PFSK-1 (cell line): ENCODE measurements around the gene XPR1.

ENCODE experiments used
- POLR2AphosphoS5 ChIP-seq: IDR thresholded peaks from 2 replicates; pipeline ENCODE4 v1.6.1; 2012; ENCODE audit warnings: low read depth, mild to moderate bottlenecking, control low read depth, low read length, moderate library complexity
- REST ChIP-seq, 2 experiments: IDR thresholded peaks; 2 replicates each; pipeline versions ENCODE4 v1.6.1 to v1.8.0; 2011 to 2012; ENCODE audit warnings: low read depth in 2 of 2, low read length in 2 of 2, control low read depth in 1 of 2, inconsistent platforms in 1 of 2, mild to moderate bottlenecking in 1 of 2, moderate library complexity in 1 of 2; ENCODE audit not compliant: insufficient read depth in 1 of 2
- SIN3A ChIP-seq: IDR thresholded peaks from 2 replicates; pipeline ENCODE4 v1.6.1; 2012; ENCODE audit warnings: mild to moderate bottlenecking, low read length, moderate library complexity, borderline replicate concordance; ENCODE audit not compliant: insufficient read depth
- TAF1 ChIP-seq: IDR thresholded peaks from 2 replicates; pipeline ENCODE4 v1.6.1; 2012; ENCODE audit warnings: low read length, control low read depth, borderline replicate concordance; ENCODE audit not compliant: insufficient read depth

- TF ChIP-seq TAF1 (no peak), POLR2AphosphoS5 (no peak), REST (IDR thresholded peaks at IDR 0.05; ENCODE audit: insufficient read depth in 1 of 2, low read depth in 2 of 2, low read length in 2 of 2) (no peak), SIN3A (no peak)
Observed at GRCh38 chr1:180646093-180646492, 14.3 kb downstream of the XPR1 start.
